ENCODE results near the gene AIMP1.

The AIMP1 gene

DNA sequence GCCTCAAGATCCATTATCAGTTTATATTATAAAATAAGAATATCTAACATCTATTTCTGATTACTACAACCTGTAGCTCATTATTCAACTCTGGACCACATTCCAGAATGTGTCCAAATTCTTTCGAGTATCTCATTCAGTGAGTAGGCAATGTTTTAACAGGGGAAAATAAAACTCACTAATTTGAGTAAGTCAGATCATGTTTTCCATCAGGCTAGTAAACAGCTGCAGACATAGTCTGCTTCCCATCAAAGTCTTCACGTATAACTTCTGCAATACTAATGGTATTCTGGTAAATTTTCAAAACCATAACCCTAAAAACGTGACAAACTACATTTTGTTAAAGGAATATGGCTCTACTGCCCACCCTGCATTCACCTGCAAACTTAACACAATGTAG is 32.1 kb upstream of the AIMP1 start:
- DNase-seq (ENCODE audit: low read depth), result no peak
- H3K4me3 ChIP-seq (ENCODE audit: low read length), result no peak overlapping the region
- TF ChIP-seq, protein P1, sequence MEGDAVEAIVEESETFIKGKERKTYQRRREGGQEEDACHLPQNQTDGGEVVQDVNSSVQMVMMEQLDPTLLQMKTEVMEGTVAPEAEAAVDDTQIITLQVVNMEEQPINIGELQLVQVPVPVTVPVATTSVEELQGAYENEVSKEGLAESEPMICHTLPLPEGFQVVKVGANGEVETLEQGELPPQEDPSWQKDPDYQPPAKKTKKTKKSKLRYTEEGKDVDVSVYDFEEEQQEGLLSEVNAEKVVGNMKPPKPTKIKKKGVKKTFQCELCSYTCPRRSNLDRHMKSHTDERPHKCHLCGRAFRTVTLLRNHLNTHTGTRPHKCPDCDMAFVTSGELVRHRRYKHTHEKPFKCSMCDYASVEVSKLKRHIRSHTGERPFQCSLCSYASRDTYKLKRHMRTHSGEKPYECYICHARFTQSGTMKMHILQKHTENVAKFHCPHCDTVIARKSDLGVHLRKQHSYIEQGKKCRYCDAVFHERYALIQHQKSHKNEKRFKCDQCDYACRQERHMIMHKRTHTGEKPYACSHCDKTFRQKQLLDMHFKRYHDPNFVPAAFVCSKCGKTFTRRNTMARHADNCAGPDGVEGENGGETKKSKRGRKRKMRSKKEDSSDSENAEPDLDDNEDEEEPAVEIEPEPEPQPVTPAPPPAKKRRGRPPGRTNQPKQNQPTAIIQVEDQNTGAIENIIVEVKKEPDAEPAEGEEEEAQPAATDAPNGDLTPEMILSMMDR (IDR thresholded peaks at IDR 0.05; ENCODE audit: insufficient read depth, low read depth, low read length, missing control alignments), result no peak

DNA sequence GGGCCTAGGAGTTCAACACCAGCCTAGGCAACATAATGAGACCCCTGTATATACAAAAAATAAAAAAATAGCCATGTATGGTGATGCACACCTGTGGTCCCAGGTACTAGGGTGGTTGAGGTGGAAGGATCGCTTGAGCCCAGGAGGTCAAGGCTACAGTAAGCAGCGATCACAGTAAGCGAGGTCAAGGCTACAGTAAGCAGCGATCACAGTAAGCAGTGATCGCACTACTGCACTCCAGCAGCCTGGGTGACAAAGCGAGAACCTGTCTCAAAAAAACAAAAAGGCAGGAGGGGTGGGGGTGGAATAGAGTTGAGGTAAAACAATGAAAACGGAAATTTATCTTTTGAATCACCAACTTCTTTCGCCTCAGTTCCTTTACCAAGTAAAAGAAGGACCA is 29.7 kb upstream of the AIMP1 start:
- no peak overlapping the region for H3K4me3 ChIP-seq (ENCODE audit: low read length)
- TF ChIP-seq, protein P1 (IDR thresholded peaks at IDR 0.05; ENCODE audit: insufficient read depth, low read depth, low read length, missing control alignments), result no peak
- no peak for DNase-seq (ENCODE audit: low read depth)

DNA sequence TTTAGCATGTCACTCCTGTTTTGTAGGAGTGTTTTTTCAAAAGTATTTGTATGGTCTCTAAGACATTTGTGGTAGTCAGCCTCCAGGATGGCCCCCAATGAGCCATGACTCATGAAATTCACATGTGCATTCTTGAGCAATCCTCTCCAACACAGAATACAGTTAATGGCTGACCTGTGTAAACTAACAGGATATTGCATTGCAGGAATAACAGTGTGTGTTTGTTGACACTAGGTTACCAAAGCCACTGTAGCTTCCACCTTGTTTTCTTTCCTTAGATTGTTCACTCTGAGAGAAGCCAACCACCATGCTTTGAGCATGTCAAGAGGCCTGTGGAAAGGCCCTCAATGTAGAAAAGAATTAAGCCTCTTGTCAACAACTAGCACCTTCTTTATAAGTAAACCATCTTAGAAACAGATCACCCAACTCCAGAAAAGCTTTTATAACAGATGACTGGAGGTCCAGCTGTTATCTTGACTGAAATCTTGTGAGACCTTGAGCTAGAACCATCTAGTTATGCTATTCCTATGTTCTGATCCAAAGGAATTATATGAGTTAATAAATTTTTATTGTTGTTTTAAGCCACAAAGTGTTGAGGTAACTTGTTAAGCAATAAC is 28.9 kb upstream of the AIMP1 start:
- H3K4me3 ChIP-seq (ENCODE audit: low read length), result no peak overlapping the region
- TF ChIP-seq, protein P1 (IDR thresholded peaks at IDR 0.05; ENCODE audit: insufficient read depth, low read depth, low read length, missing control alignments), result no peak
- peak; percentile 85 for DNase-seq (ENCODE audit: low read depth)

DNA sequence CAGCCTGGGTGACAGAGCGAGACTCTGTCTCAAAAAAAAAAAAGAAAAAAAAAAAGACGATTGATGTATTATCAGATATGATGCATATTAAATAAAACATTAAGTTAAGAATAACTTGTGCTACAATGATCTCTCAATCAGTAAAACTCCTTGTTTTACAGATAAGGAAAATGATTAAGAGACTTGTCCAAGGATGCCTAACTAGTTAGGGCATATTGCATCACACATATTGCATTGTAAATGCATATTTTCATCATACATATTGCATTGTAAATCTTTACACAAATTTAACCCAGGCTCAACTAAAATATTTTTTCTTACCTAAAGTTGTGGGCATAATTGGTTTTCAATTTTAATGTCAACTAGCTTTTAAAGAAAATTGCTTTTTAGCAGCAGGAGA is 26.6 kb upstream of the AIMP1 start:
- peak; percentile 16 for DNase-seq (ENCODE audit: low read depth)
- H3K4me3 ChIP-seq (ENCODE audit: low read length), result no peak overlapping the region
- TF ChIP-seq, protein P1 (IDR thresholded peaks at IDR 0.05; ENCODE audit: insufficient read depth, low read depth, low read length, missing control alignments), result no peak

DNA sequence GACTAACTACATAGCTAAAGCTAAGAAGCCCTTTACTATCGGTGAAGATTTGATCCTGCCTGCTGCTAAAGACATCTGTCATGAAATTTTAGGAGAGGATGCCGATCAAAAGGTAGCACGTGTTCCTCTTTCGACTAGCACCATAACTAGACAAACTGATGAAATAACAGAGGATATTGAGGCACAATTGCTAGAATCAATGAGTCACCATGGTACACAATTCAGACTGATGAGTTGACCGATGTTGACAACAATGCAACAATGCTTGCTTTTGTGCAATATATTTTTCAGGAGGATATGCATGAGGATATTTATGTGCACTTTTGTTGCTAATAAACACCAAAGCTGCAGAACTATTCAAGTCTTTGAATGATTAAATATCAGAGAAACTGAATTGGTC is 24.7 kb upstream of the AIMP1 start:
- DNase-seq (ENCODE audit: low read depth), result no peak
- H3K4me3 ChIP-seq (ENCODE audit: low read length), result no peak overlapping the region
- TF ChIP-seq, protein P1 (IDR thresholded peaks at IDR 0.05; ENCODE audit: insufficient read depth, low read depth, low read length, missing control alignments), result no peak

DNA sequence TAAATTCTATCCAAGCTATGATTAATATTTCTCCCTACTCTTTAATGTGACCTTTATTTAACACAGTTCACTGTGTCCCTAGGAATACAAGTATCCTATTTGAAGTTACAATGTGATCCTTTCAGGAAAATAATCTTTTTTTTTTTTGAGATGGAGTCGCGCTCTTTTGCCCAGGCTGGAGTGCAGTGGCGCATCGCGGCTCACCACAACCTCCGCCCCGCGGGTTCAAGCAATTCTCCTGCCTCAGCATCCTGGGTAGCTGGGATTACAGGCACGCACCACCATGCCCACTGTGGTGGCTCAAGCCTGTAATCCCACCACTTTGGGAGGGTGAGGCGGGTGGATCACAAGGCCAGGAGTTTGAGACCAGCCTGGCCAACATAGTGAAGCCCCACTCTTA is 22.3 kb upstream of the AIMP1 start:
- DNase-seq (ENCODE audit: low read depth), result no peak
- H3K4me3 ChIP-seq (ENCODE audit: low read length), result no peak overlapping the region
- TF ChIP-seq, protein P1 (IDR thresholded peaks at IDR 0.05; ENCODE audit: insufficient read depth, low read depth, low read length, missing control alignments), result no peak
